GM18508 (cell line): ENCODE data around the gene PPP2R2B.

ENCODE experiments used
- ATAC-seq: cut with Tn5 transposase; IDR thresholded peaks from one replicate; pipeline ENCODE4 v1.9.1; 2021; ENCODE audit warnings: moderate number of reproducible peaks; ENCODE audit not compliant: insufficient read depth, unreplicated experiment

Gene PPP2R2B

DNA sequence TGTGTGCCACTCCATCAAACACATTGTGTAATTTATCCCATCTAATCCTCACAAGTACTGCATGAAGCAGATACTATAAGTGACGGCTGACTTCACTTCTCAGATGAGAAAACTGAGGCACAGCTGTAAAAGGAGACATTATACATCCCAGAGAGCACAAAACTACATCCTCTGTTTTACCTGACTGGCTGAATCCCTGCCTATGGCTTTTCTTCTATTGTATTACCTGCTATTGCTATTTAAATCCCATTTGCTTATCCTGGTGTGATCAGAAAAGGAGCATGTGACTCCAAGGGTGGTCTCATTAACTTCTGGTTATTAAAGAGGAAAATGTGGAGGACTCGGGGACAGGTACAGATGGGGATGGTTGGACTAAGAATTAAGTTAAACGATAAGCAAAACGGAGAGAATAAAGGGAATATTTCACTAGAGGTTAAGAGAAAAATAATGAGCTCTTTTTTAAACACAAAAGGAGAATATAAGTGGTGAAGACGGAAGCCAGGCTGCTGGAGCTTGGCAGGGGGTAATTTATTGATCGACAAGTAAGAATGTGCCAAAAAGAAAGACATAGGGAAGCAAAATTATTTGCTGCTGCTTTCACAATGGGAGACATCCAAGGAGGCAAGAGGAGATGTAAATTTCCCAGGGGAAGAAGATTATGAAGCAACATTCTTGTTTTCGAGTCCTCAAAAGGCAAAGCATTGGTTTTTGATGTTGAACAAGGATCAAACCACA lies 206.8 kb downstream of the PPP2R2B start:
- no peak for ATAC-seq

DNA sequence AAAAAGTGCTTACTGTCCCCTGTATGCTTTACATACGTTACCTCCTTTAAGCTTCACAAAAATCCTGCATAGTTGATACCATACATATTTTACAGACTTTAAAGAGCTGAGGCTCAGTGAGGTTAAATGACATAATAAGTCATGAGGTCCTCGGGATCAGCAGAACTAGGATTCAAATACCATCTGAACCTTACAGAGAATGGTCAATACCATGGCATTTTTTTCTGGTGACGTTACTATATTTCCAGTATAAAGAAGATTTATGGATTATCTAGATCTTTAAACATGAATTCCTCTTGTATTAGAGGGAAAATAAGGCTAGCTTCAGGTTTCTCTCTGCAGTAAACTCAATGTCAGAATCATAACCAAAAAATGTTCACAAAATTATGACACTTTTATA lies 208.9 kb downstream of the PPP2R2B start:
- ATAC-seq, result no peak

DNA sequence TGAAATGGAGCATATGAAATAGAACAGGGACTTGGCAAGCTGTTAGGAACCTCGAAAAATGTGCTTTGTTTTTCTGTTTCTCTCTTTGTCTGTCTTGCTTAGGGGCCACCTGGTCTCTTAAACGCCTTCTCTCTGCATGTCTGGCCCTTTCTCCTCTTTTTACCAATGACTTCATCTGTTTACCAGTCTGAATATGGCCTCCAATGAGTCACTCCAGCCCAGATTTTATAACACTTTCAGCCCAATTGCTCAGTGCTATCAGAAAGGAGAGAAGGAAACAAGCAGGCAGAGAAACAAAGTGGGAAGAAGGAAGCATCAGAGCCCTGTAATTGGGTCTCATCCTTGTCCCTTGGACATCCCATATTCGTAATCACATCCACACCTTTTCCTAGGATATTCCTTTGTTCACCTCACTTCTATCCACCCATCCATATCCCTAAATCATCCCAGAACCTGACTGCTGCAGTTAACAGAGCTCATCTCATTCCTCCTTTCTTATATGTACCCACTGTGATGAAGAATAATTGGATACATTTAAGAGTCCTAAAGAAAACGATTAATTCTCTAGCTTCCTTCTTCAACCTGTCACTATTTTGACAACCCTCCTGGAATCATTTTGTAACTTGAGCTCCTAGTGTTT lies 210.8 kb downstream of the PPP2R2B start:
- ATAC-seq, result no peak

DNA sequence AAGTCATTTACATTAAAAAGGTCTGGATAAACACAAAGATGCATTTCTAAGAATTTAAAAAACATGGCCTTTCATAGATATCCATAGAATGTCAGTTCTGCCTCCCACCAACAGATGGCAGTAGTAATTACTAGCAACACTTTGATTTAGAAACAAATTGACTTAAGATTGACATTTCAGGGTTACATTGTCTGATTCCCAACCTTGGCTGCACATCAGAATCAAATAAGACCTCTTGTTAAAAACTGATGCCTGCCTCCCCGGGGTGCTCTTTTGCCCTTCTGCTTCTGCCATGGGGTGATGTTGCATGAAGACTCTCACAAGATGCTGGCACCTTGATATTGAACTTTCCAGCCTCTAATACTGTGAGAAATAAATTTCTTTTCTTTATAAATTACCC lies 216.3 kb downstream of the PPP2R2B start:
- no peak for ATAC-seq

DNA sequence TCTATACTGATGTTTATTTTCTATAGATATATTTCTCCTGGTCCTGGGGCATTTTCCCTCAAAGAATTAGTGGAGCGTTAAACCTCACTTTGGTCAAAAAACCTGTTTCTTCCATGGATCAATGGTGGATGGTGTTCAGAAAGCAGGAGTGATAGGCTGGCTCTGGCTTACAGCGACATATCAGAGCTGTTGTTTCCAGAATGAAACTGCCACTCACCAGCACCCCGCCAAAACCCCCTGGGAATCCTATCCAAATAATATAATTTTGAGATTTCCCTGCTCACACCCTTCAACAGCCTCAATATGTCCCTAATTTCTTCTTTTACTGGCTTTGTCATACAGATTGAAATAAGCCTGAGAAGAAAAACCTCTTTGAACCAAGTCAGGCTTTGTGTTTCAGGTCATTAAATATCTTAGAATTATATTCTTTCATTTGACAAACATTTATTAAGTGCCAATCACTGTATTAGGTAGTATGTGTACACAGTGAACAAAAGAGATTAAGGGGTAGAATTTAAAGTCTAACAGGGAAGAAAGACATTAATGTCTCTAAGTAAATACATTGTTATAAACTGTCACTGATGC lies 218.1 kb downstream of the PPP2R2B start:
- no peak for ATAC-seq

DNA sequence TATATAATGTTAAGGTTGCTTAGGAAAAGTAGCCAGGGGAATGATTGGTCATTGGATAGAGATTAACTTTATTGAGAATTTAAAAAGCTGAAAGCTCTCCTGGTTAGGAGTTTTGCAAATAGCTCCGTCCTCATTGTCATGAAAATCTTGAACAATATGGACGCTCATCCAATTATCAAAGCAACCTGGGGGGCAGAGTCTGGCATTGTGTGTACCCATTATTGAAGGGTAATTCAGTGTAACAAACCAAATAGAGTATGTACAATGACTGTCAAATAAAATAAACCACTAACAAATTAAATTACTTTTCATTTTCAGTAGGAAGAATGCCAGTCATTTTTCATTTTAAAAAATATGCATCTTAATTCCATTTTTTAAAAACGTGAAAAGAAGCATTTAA lies 218.6 kb downstream of the PPP2R2B start:
- ATAC-seq, result no peak

DNA sequence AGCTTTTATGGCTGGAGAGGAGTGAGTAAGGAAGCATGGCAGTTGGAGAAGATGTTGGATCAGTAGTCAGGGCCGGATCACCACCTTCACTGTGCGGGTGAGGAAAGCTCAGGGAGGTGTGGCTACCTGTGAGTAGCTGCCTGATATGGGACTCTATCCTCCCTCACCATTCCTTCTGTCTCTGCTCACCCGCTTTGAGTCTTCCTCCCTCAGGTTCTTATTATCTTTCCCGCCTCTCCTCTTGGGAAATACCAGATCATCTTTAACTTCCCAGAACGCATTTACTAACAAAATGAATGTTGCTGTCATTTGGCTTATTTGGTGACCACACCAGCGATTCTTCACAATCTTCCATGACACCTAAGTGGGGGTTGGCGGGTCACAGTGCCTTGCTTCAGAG lies 221.9 kb downstream of the PPP2R2B start:
- no peak for ATAC-seq

DNA sequence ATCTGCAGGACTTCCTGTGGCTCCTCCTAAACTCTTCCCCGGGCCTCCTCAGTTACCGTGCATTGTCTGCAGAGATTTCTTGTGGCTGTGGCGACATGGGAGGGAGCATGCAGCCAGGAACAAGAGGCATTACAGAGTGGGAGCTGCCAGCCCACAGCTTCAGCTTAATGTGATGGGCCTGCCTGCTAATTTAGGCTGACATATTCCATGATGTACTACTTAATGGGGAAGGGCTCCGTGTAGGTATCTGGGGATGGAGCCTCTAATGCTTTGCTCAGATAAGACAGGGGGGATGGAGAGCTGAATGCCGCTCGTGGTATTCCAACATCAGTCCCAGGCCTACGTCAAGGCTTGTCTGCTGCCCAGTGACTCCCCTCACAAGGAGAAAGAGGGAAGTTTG lies 225.0 kb downstream of the PPP2R2B start:
- ATAC-seq, result no peak

DNA sequence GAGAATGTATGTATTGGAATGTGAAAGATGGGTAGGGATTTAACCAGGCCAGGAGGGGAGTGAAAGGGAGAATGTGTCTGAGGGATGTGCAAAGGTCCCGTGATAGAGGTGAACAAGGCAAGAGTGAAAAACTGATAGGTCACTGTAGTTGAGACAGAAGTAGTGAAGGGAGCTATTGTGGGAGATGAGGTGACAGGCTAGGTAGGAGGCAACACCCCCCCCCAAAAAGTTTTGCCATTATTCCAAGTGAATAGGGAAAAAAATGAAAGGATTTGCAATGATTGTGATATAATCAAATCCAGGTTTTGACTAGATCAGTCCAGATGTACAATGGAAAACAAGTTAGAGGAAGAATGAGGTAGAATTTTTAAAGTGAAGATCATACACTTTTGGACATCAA lies 226.0 kb downstream of the PPP2R2B start:
- ATAC-seq, result no peak

DNA sequence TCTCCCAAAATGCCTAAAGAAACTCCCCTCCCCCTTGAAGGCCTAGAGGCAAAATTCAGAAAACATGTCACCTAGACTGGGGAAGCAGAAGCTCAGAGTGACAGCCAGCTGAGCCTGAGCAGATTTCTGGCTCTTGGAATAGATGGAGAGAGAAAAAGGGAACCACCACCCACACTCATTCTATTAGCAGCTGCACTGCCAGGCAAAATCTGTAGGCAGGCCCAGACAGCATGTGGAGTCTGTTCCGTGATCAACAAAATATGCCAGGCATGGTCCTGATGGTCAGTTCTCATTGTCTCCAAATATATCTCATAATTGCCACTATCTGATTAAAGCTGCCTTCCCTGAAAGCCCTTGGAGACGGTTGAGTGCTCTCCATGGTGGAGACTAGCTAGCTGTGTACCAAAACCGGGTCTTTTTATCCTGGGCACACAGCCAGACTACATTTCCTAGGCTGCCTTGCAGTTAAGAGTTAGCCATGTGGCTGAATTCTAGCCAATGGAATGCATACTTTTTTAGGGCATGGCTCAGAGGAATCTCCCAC lies 230.8 kb downstream of the PPP2R2B start:
- no peak for ATAC-seq

DNA sequence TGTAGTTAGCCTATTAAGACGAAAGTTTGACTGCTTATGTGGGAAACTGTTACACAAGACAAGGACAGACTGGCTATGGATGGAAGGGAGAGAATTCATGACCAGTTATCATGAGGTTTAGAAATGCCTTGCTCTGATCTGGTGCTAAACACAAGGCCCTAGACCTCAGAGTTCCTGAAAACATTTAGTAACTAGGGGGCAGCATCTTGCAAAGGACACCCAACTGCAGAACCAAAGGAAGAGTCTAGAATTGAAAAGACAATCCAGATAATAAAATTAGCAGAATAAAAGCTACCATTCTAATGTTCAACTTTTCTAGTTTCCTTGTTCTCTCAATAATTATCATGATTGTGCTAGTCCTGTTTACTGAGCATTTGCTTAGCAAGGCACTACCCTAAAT lies 232.1 kb downstream of the PPP2R2B start:
- ATAC-seq, result no peak

DNA sequence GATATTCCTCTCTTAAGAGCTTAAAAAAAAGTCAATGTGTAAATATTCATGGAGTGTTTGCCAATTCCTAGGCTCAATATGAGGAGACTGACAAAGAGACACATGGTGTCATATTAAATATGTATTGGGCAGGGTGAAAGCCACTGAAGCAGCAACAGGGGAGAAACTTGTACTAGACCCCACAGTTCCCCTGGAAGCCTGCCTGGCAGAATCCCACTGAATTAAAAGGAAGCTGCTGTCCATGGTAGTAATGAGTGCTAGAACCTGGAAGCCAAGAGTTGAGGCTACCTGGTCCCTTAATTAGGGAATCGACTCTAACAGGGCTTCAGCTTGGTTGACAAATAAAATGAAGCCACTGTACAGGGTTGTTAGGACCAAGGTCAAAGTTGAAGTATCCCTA lies 233.2 kb downstream of the PPP2R2B start:
- no peak for ATAC-seq

DNA sequence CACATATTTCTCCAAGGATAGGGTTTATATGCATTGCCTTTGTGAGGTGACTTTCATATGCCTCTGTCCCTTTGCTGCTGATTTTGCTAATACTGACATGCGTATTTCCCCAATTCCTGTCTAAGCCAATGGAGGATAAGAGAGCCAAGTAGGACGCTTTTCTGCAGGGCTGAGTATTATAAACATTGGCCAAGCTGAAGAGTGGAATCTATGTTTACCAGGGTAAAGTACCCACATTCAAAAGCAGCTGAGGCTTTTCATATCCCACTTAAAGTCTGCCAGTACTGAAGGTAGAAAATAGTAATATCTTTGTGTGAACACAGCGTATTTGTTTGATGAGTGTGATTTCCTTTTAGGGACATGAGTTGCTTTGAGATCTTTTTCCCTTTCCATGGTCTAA lies 233.7 kb downstream of the PPP2R2B start:
- no peak for ATAC-seq

DNA sequence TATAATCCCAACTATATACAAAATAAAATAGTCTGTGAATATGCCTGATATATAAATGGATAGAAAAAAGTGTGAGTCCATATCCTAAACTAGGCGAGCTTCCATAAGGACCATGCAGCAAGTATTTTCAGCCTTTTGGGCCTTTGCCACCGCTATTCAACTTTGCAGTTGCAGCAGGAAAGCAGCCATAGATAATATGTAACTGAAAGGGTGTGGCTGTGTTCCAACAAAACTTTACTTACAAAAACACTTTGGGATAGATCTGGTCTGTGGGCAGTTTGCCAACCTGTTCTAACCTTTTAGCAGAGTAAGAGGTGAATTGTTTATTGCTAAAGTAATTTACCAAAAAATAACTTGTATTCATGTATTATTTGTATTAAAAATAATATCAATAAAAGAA lies 234.8 kb downstream of the PPP2R2B start:
- ATAC-seq, result no peak

DNA sequence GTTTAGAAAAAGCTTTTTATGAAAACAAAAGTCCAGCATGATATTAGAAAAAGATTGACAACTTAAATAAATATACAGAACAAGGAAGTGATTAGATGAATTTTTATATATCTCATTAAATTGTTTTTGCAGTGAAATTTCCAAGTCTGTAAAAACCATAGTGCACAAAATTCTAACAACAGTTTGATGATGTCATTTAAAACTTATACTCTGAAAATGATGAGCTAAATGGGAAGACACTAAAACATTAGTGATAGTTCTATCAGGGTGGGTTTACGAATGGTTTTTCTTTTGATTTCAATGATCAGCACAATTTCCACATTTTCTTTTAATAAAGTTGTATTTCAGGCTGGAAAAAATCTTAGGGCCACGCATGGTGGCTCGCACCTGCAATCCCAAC lies 236.1 kb downstream of the PPP2R2B start:
- ATAC-seq, result no peak

DNA sequence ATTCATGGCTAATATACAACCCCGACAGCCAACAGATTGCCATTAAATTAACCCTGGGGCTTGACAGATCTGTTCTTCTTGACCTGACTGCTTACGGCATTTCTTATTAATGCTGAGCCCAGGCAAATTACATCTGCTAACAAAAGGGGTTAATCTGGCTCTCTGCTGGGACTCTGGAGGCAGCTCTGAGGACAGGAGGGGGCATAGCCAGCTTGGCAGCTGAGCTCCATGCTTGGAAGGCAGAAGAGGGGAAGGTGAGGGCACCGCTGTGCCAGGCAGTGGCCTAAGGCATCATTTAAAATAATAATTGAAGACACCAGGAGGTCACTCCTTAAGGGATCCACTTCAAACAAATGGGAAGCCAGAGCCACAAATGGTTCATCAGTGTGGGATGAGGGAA lies 236.6 kb downstream of the PPP2R2B start:
- no peak for ATAC-seq

DNA sequence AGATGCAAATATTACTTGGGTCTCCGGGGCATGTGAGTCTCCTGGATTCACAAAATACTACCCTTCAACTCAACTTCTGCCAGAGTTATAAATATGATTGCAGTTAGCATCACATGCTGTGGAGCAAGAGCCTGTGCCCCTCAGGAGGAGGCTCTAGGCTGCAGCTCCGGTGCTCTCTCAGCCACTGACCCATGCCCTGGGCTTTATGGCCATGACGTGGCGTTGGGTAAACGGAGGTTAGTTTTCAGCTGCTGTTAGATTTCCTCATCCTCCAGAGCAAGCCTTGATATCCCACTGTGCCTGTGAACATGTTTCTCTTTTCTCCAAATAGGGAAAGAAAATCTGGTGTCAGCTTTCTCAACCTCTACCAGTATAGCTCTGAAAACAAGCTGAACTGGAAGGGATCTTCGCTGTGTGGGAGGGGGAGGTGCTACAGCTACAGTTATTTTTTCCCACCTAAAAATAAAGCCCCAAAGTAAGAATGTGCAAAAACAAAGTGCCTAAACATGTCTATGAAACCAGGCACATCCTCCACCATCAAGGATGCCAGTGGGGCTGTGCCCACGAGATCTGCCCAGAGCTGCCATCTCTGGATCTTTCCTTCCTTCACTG lies 238.2 kb downstream of the PPP2R2B start:
- no peak for ATAC-seq

DNA sequence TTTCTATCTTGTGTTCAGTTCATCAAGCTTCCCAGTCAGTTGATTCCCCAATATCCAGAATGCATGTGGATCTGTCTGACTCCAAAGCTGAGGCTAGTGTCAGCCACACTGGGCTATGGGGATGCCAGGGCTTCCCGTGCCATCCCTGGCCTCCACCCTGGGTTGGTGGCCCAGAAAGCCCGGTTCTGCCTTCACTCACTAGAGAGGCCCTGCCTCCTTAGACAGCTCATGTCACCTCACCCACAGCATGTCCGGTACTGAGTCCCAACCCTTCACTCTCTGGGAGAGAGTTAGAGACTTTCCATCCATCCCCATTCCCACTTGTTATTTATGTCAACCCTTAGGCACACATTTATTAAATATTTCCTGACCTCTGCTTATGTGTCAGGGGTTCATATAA lies 243.1 kb downstream of the PPP2R2B start:
- ATAC-seq, result no peak

DNA sequence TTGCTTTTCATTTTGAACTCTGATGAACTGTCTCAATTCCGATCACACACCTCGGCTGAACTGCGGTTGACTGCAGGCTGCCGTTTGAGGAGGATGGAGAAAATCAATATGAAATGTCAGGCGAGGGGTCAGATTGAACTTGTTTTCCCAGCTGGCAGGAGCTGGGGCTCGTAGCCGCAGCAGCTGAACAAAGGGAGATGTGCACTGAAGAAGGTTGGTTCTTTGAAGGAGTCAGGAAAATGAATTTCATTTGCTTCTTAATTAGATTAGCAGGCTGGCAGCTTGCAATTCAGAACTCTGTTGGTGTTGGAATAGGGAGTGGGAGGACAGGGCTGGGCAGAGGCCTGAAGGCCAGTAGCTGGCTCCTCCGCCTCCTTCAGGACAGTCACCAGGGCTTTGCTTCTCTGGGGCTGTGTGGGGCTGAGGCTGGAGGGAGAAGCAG lies 245.2 kb downstream of the PPP2R2B start:
- no peak for ATAC-seq

DNA sequence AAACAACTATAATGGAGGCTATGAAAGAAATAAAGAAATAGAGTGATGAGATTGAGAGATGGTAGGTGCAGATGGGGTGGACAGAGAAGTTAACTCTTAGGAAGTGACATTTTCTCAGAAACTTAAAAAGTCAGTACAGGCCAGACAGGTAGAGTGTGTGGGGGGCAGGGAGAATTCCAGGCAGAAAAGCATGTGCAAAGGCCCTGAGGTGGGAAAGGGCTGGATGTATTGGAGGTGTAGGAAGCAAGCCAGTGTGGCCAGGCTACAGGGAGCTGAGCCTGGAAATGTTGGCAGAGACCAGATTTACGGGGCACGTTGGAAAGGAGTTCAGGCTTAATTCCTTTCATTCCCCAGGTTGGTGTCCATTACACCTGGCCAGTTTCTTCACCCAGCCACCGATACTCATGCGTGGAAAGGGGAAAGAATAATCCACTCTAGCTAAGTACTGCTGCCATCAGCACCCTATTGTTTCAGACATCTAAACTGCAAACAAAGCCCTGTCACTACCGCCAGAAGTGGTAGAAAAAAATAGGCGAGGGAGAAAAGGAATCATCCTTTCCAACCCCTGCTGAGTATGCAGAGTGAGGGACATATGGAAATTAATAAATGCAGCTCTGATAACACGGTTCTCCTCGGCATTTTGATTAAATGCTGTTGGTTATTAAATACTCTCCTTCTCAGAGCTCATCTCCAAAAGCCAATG lies 245.8 kb downstream of the PPP2R2B start:
- no peak for ATAC-seq

DNA sequence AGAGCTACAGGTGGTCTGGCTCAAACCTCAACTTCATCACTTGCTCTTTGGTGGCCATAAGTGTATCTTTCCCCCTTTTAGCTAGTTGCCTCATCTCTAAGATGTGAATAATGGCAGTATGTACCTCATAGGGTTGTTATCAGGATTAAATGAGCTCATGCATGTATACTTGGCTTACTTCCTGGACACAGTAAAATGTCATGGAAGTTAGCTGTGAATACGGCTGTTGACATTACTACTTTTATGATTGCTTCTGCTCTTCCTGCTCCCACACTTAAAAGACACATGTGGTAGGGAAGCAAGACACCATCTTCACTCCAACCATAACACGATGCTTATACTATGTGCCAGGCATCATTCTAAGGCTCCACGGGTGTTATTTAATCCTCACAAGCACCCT lies 248.1 kb downstream of the PPP2R2B start:
- ATAC-seq, result no peak
